GM12878 (cell line): ENCODE data around the gene VWA3B. TPM values are rescaled to one million over a fixed set of nuclear protein-coding genes. Genes with fewer than 3 reads are reported as not detected.

Source experiments
- ATAC-seq: fragments of 200-7000 bp; cut with Tn5 transposase; 3 replicates; pipeline ENCODE4 v1.9.1; 2020; ENCODE audit warnings: mild to moderate bottlenecking, moderate library complexity
- BruUV-seq: library from RNA; stranded (reverse); fragments of 400-500 nt; replicated peaks from 2 replicates; lab custom pipeline; 2021; lab: Mats Ljungman, UMichigan
- CTCF ChIA-PET: fragments of 300-600 bp; sonication (Branson Sonifier 250); formaldehyde crosslinking; extraction: SDS; loops from one replicate; lab custom pipeline; 2021; ENCODE audit warnings: inconsistent platforms; lab: Yijun Ruan, JAX
- POLR2A ChIA-PET: fragments of 350-600 bp; formaldehyde crosslinking; extraction: SDS; loops from one replicate; lab custom pipeline; 2021; ENCODE audit warnings: inconsistent platforms; lab: Charles Lee
- RAD21 ChIA-PET: fragments of 300-600 bp; sonication (Branson Sonifier 250); formaldehyde crosslinking; loops from one replicate; lab custom pipeline; 2023; ENCODE audit warnings: antibody characterized with exemption; ENCODE audit not compliant: unreplicated experiment; lab: Charles Lee
- SMC1A ChIA-PET: fragments of 300-600 bp; sonication (Branson Sonifier 250); formaldehyde crosslinking; loops from one replicate; lab custom pipeline; 2023; ENCODE audit not compliant: unreplicated experiment, uncharacterized antibody; lab: Charles Lee
- DNase-seq: peaks from one replicate; pipeline ENCODE4 v3.0.0-alpha.2; 2011; ENCODE audit warnings: low read depth, low spot score
- FAIRE-seq: peaks from 3 replicates; lab custom pipeline; 2011; peaks lifted over from hg19 to GRCh38; lab: Jason Lieb, UNC
- H2AFZ ChIP-seq: 2 replicates; pipeline ENCODE4 v1.6.0; 2011; ENCODE audit warnings: low read depth, low read length, control low read depth; ENCODE audit not compliant: control insufficient read depth
- H3K27ac ChIP-seq: 2 replicates; pipeline ENCODE4 v1.5.1; 2011; ENCODE audit warnings: control low read depth; ENCODE audit not compliant: control insufficient read depth, insufficient read depth
- H3K27me3 ChIP-seq, 2 experiments: replicated peaks in 1 of 2; 2 replicates each; pipeline versions ENCODE4 v1.6.0 to v1.6.1; 2011; ENCODE audit warnings: low read length in 1 of 2; ENCODE audit not compliant: control insufficient read depth in 2 of 2, insufficient read depth in 2 of 2
- H3K36me3 ChIP-seq, 2 experiments: 2 replicates each; pipeline ENCODE4 v1.5.1; 2011; ENCODE audit warnings: low read length in 1 of 2; ENCODE audit not compliant: control insufficient read depth in 2 of 2, insufficient read depth in 2 of 2
- H3K4me1 ChIP-seq: 2 replicates; pipeline ENCODE4 v1.6.1; 2011; ENCODE audit warnings: mild to moderate bottlenecking, low read length, moderate library complexity, mixed read lengths; ENCODE audit not compliant: control insufficient read depth, insufficient read depth
- H3K4me2 ChIP-seq: 2 replicates; pipeline ENCODE4 v1.6.0; 2011; ENCODE audit warnings: control low read depth; ENCODE audit not compliant: control insufficient read depth, insufficient read depth
- H3K4me3 ChIP-seq: fragments of 200-600 bp; sonication (generic); 2 replicates; pipeline ENCODE4 v1.5.1; 2016
- H3K79me2 ChIP-seq: 2 replicates; pipeline ENCODE4 v1.6.0; 2011; ENCODE audit warnings: low read length; ENCODE audit not compliant: control insufficient read depth, insufficient read depth
- H3K9ac ChIP-seq: 2 replicates; pipeline ENCODE4 v1.8.0; 2011; ENCODE audit warnings: low read length, control low read depth, mixed read lengths; ENCODE audit not compliant: control insufficient read depth, insufficient read depth
- H3K9me3 ChIP-seq: replicated peaks from 3 replicates; pipeline ENCODE4 v1.5.1; 2011; ENCODE audit warnings: mild to moderate bottlenecking, low read length; ENCODE audit not compliant: control insufficient read depth, insufficient read depth
- H4K20me1 ChIP-seq: 2 replicates; pipeline ENCODE4 v1.6.0; 2011; ENCODE audit not compliant: control insufficient read depth, insufficient read depth
- BACH1 ChIP-seq: fragments of 450-650 bp; IDR thresholded peaks from 2 replicates; pipeline ENCODE4 v1.6.1; 2017; ENCODE audit warnings: mild to moderate bottlenecking, borderline replicate concordance
- CREM ChIP-seq: IDR thresholded peaks from 2 replicates; pipeline ENCODE4 v1.6.1; 2014; ENCODE audit warnings: antibody characterized with exemption, low read depth
- CTCF ChIP-seq, 3 experiments: IDR thresholded peaks in 2 of 3; conservative IDR thresholded peaks in 1 of 3; 2 replicates each; pipeline ENCODE4 v1.5.1; 2011; ENCODE audit warnings: low read depth in 3 of 3, low read length in 3 of 3, mild to moderate bottlenecking in 3 of 3, control low read depth in 2 of 3, moderate library complexity in 2 of 3, inconsistent platforms in 1 of 3, mixed read lengths in 1 of 3; ENCODE audit not compliant: control insufficient read depth in 2 of 3, insufficient read depth in 1 of 3; ENCODE audit errors: extremely low read depth in 1 of 3
- ESRRA ChIP-seq: IDR thresholded peaks from 2 replicates; pipeline ENCODE4 v1.6.1; 2012; ENCODE audit warnings: mild to moderate bottlenecking, low read length, improper control_type of control experiment
- GABPA ChIP-seq: IDR thresholded peaks from 2 replicates; pipeline ENCODE4 v1.6.1; 2014; ENCODE audit warnings: antibody characterized with exemption, low read depth, mild to moderate bottlenecking, inconsistent platforms
- GATAD2B ChIP-seq: fragments of 450-650 bp; conservative IDR thresholded peaks from 2 replicates; pipeline ENCODE4 v1.6.1; 2017; ENCODE audit warnings: low read depth, mild to moderate bottlenecking, moderate library complexity
- HDAC6 ChIP-seq: fragments of 200-600 bp; sonication (generic); IDR thresholded peaks from one replicate; pipeline ENCODE4 v1.8.0; 2017; ENCODE audit warnings: antibody characterized with exemption; ENCODE audit not compliant: unreplicated experiment
- HSF1 ChIP-seq: fragments of 150-350 bp; IDR thresholded peaks from 2 replicates; pipeline ENCODE4 v1.6.1; 2014; ENCODE audit warnings: mild to moderate bottlenecking, low read depth, low read length
- KLF5 ChIP-seq: fragments of 450-650 bp; IDR thresholded peaks from 2 replicates; pipeline ENCODE4 v1.6.1; 2014; ENCODE audit warnings: mild to moderate bottlenecking; ENCODE audit not compliant: partially characterized antibody
- MXI1 ChIP-seq: fragments of 150-350 bp; IDR thresholded peaks from 2 replicates; pipeline ENCODE4 v1.6.1; 2011; ENCODE audit warnings: low read depth, mild to moderate bottlenecking, inconsistent platforms, low read length, improper control_type of control experiment
- NBN ChIP-seq: fragments of 450-650 bp; IDR thresholded peaks from 2 replicates; pipeline ENCODE4 v1.6.1; 2016
- NFIC ChIP-seq: IDR thresholded peaks from 2 replicates; pipeline ENCODE4 v1.6.1; 2012; ENCODE audit warnings: low read depth, mild to moderate bottlenecking, inconsistent platforms, low read length, moderate library complexity
- RB1 ChIP-seq: fragments of 450-650 bp; formaldehyde crosslinking; IDR thresholded peaks from 2 replicates; pipeline ENCODE4 v1.6.1; 2017; ENCODE audit warnings: mild to moderate bottlenecking, borderline replicate concordance
- SIN3A ChIP-seq: IDR thresholded peaks from 2 replicates; pipeline ENCODE4 v1.6.1; 2012; ENCODE audit warnings: low read depth, low read length, improper control_type of control experiment
- SMAD5 ChIP-seq: IDR thresholded peaks from 2 replicates; pipeline ENCODE4 v1.6.1; 2016; ENCODE audit warnings: antibody characterized with exemption, low read depth
- WGBS: methylation state at CpG from one replicate; pipeline ENCODE4 v1.1.6; 2016; ENCODE audit warnings: low lambda C conversion rate; ENCODE audit not compliant: insufficient replicate concordance, insufficient coverage; ENCODE audit errors: missing lambda C conversion rate; 5-methylcytosine and 5-hydroxymethylcytosine counted together
- in situ Hi-C: fragments of 300-500 bp; cut with MboI; formaldehyde crosslinking; loops from 9 replicates; pipeline ENCODE4 v1.14.3; 2018; ENCODE audit warnings: mixed read lengths
- intact Hi-C: fragments of 100-400 bp; cut with micrococcal nuclease; formaldehyde crosslinking; loops from one replicate; pipeline ENCODE4 v1.14.2; 2022; ENCODE audit not compliant: unreplicated experiment
- polyA plus RNA-seq, 11 experiments: library from polyadenylated mRNA; depleted of rRNA in 4 of 11; unstranded in 6 of 11; stranded (reverse) in 5 of 11; fragments of >200 nt; fragmentation: Nextera tagmentation in 4 of 11; fragmentation: Illumina TruSeq in 1 of 11; extraction: Ambion mirVana in 4 of 11; extraction: Trizol in 1 of 11; gene quantifications; 1 replicate in 1 of 11; 2 replicates in 10 of 11; pipeline versions ENCODE4 v1.2.1 to v1.2.3, GENCODE V29; 2011 to 2016; ENCODE audit warnings: inconsistent platforms in 2 of 11, missing spikeins in 2 of 11, low read depth in 1 of 11
- total RNA-seq, 4 experiments: library from RNA; depleted of rRNA in 3 of 4; stranded (reverse); fragments of >200 nt in 3 of 4; fragmentation: Illumina TruSeq in 1 of 4; extraction: Trizol in 1 of 4; gene quantifications; 2 replicates each; pipeline versions ENCODE4 v1.2.1 to v1.2.3, GENCODE V29; 2013 to 2021

The VWA3B gene
- total and polyA plus RNA-seq, 10 of the 15 experiments (the other 5 are each of a cell fraction or from before 2014, with no cell fraction given), result 0.04 to 0.86 (median 0.19) TPM; not detected in 4

- H3K27ac ChIP-seq, result no peak overlapping the region
- no peaks in the 10 kb centered on the region for H3K36me3 ChIP-seq
- POLR2A ChIA-PET, result no interaction called here
- no peaks in the 10 kb centered on the region for H3K79me2 ChIP-seq
- ATAC-seq (no peak), FAIRE-seq (no peak), DNase-seq (no peak)
- H4K20me1 ChIP-seq, result no peaks in the 10 kb centered on the region
- H3K4me1 ChIP-seq, result no peaks in the 10 kb centered on the region
- intact Hi-C loops, result no loop called here
- H3K27me3 ChIP-seq, result peaks cover 0 to 4% of the 10 kb centered on the region in 2 experiments; a peak in 3 of 4 replicates
- H3K4me2 ChIP-seq, result no peak overlapping the region
- 32% methylated on average over 12 of the region's 12 CpGs for WGBS
- no TSS peak for BruUV-seq
- H3K4me3 ChIP-seq, result no peak overlapping the region
- H2AFZ ChIP-seq, result no peak overlapping the region
- H3K9me3 ChIP-seq, result no peaks in the 10 kb centered on the region
- SMC1A ChIA-PET, result no interaction called here
- RAD21 ChIA-PET, result no interaction called here
- H3K9ac ChIP-seq, result no peak overlapping the region
- in situ Hi-C loops, result no loop called here
- TF ChIP-seq GABPA, result no peak
- 0 out of 6 replicates have a peak, but pooled peaks of 1 of the 3 experiments have one; percentile 5 for TF ChIP-seq CTCF (IDR thresholded peaks at IDR 0.05 in 2 of 3, conservative IDR thresholded peaks at IDR 0.05 in 1 of 3; ENCODE audit: control insufficient read depth in 2 of 3, extremely low read depth in 1 of 3, insufficient read depth in 1 of 3, low read depth in 3 of 3, low read length in 3 of 3)
- CTCF ChIA-PET, result no interaction called here
These were observed 213.3 kb downstream of the VWA3B start for GRCh38 chr2:98300141-98300874.

DNA sequence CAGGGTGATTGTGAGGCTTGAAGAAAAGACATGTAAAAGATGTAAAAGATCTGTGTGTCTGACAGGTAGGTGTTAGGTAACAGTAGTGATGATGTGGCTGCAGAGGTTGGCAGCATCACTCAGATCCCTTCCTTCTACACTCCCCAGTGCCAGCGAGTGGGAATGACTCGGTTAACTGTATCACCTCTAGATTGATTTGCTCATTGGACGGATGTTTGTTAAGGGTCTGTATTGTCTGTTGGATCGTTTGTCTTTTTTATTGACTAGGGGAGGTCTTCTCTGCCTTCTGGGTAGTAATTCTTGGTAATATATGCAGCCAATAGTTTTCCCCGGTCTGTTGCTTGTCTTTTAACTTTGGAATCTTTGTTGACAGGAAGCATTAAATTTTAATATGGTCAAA lies 214.5 kb downstream of the VWA3B start:
- Histone ChIP-seq H3K36me3 (no peaks in the 10 kb centered on the region), H3K4me2 (no peak overlapping the region), H3K9ac (no peak overlapping the region), H3K4me3 (no peak overlapping the region), H2AFZ (no peak overlapping the region), H4K20me1 (no peaks in the 10 kb centered on the region), H3K4me1 (no peaks in the 10 kb centered on the region), H3K27ac (no peak overlapping the region), H3K27me3 (peaks cover 0 to 6% of the 10 kb centered on the region in 2 experiments; a peak in 3 of 4 replicates), H3K9me3 (no peaks in the 10 kb centered on the region), H3K79me2 (no peaks in the 10 kb centered on the region)
- DNase-seq, result no peak
- RAD21 ChIA-PET, result no interaction called here
- no TSS peak for BruUV-seq
- no peak for FAIRE-seq
- intact Hi-C loops, result no loop called here
- SMC1A ChIA-PET, result no interaction called here
- 23% methylated on average over 5 of the region's 5 CpGs for WGBS
- CTCF ChIA-PET, result no interaction called here
- POLR2A ChIA-PET, result no interaction called here
- ATAC-seq, result no peak
- in situ Hi-C loops, result no loop called here
- TF ChIP-seq HSF1 (no peak), NBN (no peak), NFIC (no peak), SIN3A (no peak), HDAC6 (no peak), GATAD2B (no peak), BACH1 (no peak), RB1 (no peak), ESRRA (no peak), CREM (no peak), SMAD5 (no peak), MXI1 (no peak), KLF5 (no peak)
